ENCODE results near the gene ATF7IP.

GRCh38 chr12:14402697-14403096 lies 37.2 kb downstream of the ATF7IP start:
- TF ChIP-seq, protein P1, sequence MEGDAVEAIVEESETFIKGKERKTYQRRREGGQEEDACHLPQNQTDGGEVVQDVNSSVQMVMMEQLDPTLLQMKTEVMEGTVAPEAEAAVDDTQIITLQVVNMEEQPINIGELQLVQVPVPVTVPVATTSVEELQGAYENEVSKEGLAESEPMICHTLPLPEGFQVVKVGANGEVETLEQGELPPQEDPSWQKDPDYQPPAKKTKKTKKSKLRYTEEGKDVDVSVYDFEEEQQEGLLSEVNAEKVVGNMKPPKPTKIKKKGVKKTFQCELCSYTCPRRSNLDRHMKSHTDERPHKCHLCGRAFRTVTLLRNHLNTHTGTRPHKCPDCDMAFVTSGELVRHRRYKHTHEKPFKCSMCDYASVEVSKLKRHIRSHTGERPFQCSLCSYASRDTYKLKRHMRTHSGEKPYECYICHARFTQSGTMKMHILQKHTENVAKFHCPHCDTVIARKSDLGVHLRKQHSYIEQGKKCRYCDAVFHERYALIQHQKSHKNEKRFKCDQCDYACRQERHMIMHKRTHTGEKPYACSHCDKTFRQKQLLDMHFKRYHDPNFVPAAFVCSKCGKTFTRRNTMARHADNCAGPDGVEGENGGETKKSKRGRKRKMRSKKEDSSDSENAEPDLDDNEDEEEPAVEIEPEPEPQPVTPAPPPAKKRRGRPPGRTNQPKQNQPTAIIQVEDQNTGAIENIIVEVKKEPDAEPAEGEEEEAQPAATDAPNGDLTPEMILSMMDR (IDR thresholded peaks at IDR 0.05) = no peak
- TF ChIP-seq ZFX (IDR thresholded peaks at IDR 0.05; ENCODE audit: borderline replicate concordance) = no peak

Data from 22Rv1 (cell line).